ENCODE data around the gene ROR2. TPM values are rescaled to one million over a fixed set of nuclear protein-coding genes. Genes with fewer than 3 reads are reported as not detected.
A peak's percentile ranks its signal among the peaks of the same experiment; 100 is the strongest.

The ROR2 gene
- total and polyA plus RNA-seq, 5 donors, result 20.1 to 38.9 (median 35.3) TPM

- Histone ChIP-seq H3K4me3 (ENCODE audit: low read length) (peak overlapping the region; percentile 75), H3K4me1 (ENCODE audit: control insufficient read depth, insufficient read depth, low read length) (peaks cover 2% of the 10 kb centered on the region), H3K27me3 (ENCODE audit: control insufficient read depth, insufficient read depth) (no peaks in the 10 kb centered on the region), H3K9me3 (ENCODE audit: control insufficient read depth, low read length) (no peaks in the 10 kb centered on the region), H3K27ac (ENCODE audit: low read length) (peak overlapping the region; percentile 39)
- 1% methylated on average over 66 of the region's 66 CpGs for WGBS
- ATAC-seq (peak; percentile 66 to 68), DNase-seq (peak; percentile 47 to 80 (median 78))
- intact Hi-C loops (cut with DNase I), result loop anchor here in 1 of 4 donors (10.0 kb wide), 1 partner anchor 174 kb away; no protein-coding TSS in a partner anchor
Measured at GRCh38 chr9:91948597-91949391, 1.2 kb downstream of the ROR2 start.

DNA sequence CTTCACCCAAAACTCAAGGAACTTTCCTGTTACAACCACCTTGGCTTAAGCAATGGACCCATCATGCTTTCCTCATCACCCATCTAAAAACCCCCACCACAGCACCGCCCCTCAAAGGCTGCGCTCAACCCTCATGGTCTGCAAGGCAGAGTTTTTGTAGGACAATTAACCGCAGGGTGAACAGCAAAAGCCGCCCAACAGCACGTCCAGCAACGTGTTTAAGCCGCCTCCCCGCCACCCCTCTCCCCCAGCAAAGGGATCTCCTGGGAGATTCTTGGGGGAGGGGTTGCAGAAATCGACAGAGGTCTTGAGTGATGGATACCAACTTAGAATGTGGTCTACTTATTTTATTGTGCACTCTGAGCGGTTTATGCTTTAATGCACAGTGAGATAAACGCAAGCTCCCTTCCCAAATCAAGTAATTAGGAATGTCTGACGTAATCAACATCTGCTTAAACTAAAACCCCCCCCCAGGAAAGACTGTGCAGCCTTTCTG is 1.9 kb downstream of the ROR2 start:
- DNase-seq, result no peak
- Histone ChIP-seq H3K4me1 (ENCODE audit: control insufficient read depth, insufficient read depth, low read length) (peaks cover 2% of the 10 kb centered on the region), H3K9me3 (ENCODE audit: control insufficient read depth, low read length) (no peaks in the 10 kb centered on the region), H3K27me3 (ENCODE audit: control insufficient read depth, insufficient read depth) (no peaks in the 10 kb centered on the region), H3K4me3 (ENCODE audit: low read length) (peak overlapping the region; percentile 75), H3K27ac (ENCODE audit: low read length) (peak overlapping the region; percentile 20)
- ATAC-seq, result no peak
- 28% methylated on average over 12 of the region's 12 CpGs for WGBS
- intact Hi-C loops (cut with DNase I), result loop anchor here in 1 of 4 donors (10.0 kb wide), 1 partner anchor 173 kb away; no protein-coding TSS in a partner anchor

DNA sequence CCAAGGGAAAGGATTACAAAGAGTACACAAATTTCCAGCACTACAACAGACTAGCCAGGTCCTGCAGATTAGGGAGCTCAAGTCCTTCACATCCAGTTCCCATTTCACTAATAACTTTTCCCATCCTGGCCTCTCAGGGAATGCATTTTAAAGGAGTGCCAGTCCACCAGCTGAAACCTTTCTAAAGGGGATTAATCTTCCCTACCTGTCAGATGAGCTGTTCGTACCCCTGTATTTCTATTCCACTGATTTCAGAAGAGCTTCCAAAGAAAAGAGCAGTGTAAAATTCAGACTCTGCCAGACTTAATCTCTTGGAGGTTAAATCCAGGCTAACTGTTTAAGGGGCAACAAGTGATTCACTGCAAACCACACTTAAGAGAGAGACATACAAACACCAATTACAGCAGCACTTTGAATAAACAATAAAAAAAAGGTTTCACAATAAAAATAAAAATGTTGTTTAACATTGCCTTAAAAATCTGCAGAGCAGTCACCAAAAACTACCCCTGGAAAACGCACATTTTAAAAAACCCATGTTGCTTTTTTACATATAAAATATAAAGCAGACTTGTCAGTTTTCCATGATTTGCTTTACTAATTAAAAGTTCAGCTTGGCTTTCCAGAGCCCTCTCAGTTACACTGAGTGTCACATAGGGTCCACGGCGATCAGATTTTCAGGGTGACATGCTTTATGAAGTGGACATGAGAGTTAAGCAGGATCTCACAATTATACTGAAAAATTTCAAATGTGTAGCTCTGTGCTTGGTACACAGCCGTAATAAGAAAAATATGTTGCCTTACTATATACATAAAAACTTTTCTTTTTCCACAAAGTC is 3.2 kb downstream of the ROR2 start:
- no peak for DNase-seq
- H3K27ac ChIP-seq (ENCODE audit: low read length), result no peak overlapping the region
- ATAC-seq, result no peak
- no peaks in the 10 kb centered on the region for H3K27me3 ChIP-seq (ENCODE audit: control insufficient read depth, insufficient read depth)
- intact Hi-C loops (cut with DNase I), result loop anchor here in 1 of 4 donors (10.0 kb wide), 1 partner anchor 172 kb away; no protein-coding TSS in a partner anchor
- H3K4me1 ChIP-seq (ENCODE audit: control insufficient read depth, insufficient read depth, low read length), result peaks cover 2% of the 10 kb centered on the region
- WGBS, result 70% methylated on average over 5 of the region's 5 CpGs
- no peak overlapping the region for H3K4me3 ChIP-seq (ENCODE audit: low read length)
- H3K9me3 ChIP-seq (ENCODE audit: control insufficient read depth, low read length), result no peaks in the 10 kb centered on the region

GRCh38 chr9:91946196-91946595 is 3.8 kb downstream of the ROR2 start:
- Histone ChIP-seq H3K27ac (ENCODE audit: low read length) (peak overlapping the region; percentile 59), H3K27me3 (ENCODE audit: control insufficient read depth, insufficient read depth) (no peaks in the 10 kb centered on the region), H3K4me3 (ENCODE audit: low read length) (no peak overlapping the region), H3K4me1 (ENCODE audit: control insufficient read depth, insufficient read depth, low read length) (peaks cover 2% of the 10 kb centered on the region), H3K9me3 (ENCODE audit: control insufficient read depth, low read length) (no peaks in the 10 kb centered on the region)
- WGBS, result 52% methylated on average over 5 of the region's 5 CpGs
- intact Hi-C loops (cut with DNase I), result loop anchor here in 1 of 4 donors (10.0 kb wide), 1 partner anchor 171 kb away; no protein-coding TSS in a partner anchor
- ATAC-seq (no peak), DNase-seq (no peak)

DNA sequence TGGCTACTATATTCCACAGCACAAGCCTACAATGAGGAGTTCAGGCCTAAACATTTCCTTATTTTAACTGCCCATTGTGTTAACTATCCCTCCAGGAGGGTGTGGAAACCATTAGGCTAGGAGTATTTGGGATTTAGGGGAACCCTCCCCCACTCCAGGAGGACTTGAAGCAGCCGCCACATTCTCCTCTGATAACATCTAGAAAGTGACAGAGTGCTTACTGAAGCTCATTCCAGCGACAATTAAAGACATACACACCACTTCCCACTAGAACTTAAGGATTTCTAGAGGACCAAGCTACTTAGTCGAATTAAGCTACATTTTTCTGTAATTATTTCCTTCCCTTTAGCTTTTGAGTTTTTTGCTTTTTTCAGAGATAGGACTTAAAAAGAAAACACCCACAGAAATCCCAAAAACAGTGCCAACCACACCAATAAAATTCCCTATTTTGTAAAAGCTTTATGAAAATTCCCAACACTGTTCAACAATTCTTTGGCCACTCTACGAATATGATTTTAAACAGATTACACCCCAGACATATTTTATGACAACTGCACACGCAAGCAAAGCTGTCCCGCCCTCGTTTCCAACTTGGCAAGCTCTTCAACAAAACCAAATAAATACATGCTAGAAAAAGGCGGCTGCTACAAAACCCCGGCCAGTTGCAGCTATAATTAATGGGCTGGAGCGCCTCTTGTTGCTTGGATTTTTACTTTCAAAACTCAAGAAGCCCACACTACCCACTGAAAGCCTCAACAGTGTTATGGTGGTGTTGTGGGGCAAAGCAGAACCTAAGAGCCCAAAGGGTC is 4.5 kb downstream of the ROR2 start:
- Histone ChIP-seq H3K27me3 (ENCODE audit: control insufficient read depth, insufficient read depth) (no peaks in the 10 kb centered on the region), H3K4me1 (ENCODE audit: control insufficient read depth, insufficient read depth, low read length) (peaks cover 2% of the 10 kb centered on the region), H3K9me3 (ENCODE audit: control insufficient read depth, low read length) (no peaks in the 10 kb centered on the region), H3K4me3 (ENCODE audit: low read length) (peak overlapping the region; percentile 16), H3K27ac (ENCODE audit: low read length) (peak overlapping the region; percentile 59)
- peak; percentile 11 to 28 for ATAC-seq
- intact Hi-C loops (cut with DNase I), result loop anchor here in 1 of 4 donors (10.0 kb wide), 1 partner anchor 171 kb away; no protein-coding TSS in a partner anchor
- WGBS, result 16% methylated on average over 10 of the region's 10 CpGs
- peak in 2 of 3 donors; percentile 44 to 62 for DNase-seq

DNA sequence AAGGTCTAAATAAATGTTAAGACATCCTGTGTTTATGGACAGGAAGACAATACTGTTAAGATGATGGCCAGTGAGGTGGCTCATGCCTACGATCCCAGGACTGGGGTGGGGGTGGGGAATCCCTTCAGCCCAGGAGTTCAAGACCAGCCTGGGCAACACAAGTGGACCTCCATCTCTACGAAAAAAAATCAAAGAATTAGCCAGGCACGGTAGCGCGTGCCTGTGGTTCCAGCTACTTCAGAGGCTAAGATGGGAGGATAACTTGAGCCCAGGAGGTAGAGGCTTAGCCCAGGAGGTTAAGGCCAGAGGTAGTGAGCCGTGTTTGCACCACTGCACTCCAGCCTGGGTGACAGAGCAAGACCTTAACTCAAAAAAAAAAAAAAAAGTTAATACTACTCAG is 5.3 kb downstream of the ROR2 start:
- H3K27me3 ChIP-seq (ENCODE audit: control insufficient read depth, insufficient read depth), result no peaks in the 10 kb centered on the region
- intact Hi-C loops (cut with DNase I), result loop anchor here in 1 of 4 donors (10.0 kb wide), 1 partner anchor 170 kb away; no protein-coding TSS in a partner anchor
- H3K9me3 ChIP-seq (ENCODE audit: control insufficient read depth, low read length), result no peaks in the 10 kb centered on the region
- no peak overlapping the region for H3K27ac ChIP-seq (ENCODE audit: low read length)
- ATAC-seq (no peak), DNase-seq (no peak)
- H3K4me1 ChIP-seq (ENCODE audit: control insufficient read depth, insufficient read depth, low read length), result peaks cover 2% of the 10 kb centered on the region
- no peak overlapping the region for H3K4me3 ChIP-seq (ENCODE audit: low read length)
- 72% methylated on average over 6 of the region's 6 CpGs for WGBS

- 90% methylated on average over 8 of the region's 8 CpGs for WGBS
- Histone ChIP-seq H3K4me1 (ENCODE audit: control insufficient read depth, insufficient read depth, low read length) (peaks cover 2% of the 10 kb centered on the region), H3K9me3 (ENCODE audit: control insufficient read depth, low read length) (no peaks in the 10 kb centered on the region), H3K27me3 (ENCODE audit: control insufficient read depth, insufficient read depth) (no peaks in the 10 kb centered on the region), H3K27ac (ENCODE audit: low read length) (no peak overlapping the region), H3K4me3 (ENCODE audit: low read length) (no peak overlapping the region)
- intact Hi-C loops (cut with DNase I), result loop anchor here in 1 of 4 donors (10.0 kb wide), 1 partner anchor 169 kb away; no protein-coding TSS in a partner anchor
- DNase-seq, result no peak
- no peak for ATAC-seq
Measured at GRCh38 chr9:91943478-91944470, 6.3 kb downstream of the ROR2 start.

DNA sequence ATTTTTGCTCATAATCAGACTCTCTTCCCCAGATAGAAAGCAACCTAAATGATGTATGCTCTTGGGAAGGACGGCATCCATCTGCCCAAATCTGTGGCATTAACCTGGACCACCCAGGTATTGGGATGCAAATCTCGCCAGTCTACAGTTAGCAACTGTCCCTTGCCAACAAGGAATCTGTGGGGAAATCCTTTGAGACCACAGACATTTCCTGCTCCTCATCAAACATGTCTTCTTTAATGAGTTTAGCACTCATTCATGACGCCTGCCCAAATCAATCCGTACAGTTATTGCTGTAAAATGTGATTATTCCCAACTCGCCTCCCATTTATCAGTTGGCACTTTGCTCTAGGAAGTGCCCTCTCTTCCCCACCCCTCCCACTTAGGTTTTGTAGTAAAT is 7.8 kb downstream of the ROR2 start:
- H3K4me3 ChIP-seq (ENCODE audit: low read length), result no peak overlapping the region
- H3K4me1 ChIP-seq (ENCODE audit: control insufficient read depth, insufficient read depth, low read length), result peaks cover 2% of the 10 kb centered on the region
- WGBS, result 73% methylated on average over 5 of the region's 5 CpGs
- no peak overlapping the region for H3K27ac ChIP-seq (ENCODE audit: low read length)
- no peaks in the 10 kb centered on the region for H3K27me3 ChIP-seq (ENCODE audit: control insufficient read depth, insufficient read depth)
- intact Hi-C loops (cut with DNase I), result loop anchor here in 1 of 4 donors (10.0 kb wide), 1 partner anchor 167 kb away; no protein-coding TSS in a partner anchor
- ATAC-seq (no peak), DNase-seq (no peak)
- H3K9me3 ChIP-seq (ENCODE audit: control insufficient read depth, low read length), result no peaks in the 10 kb centered on the region

DNA sequence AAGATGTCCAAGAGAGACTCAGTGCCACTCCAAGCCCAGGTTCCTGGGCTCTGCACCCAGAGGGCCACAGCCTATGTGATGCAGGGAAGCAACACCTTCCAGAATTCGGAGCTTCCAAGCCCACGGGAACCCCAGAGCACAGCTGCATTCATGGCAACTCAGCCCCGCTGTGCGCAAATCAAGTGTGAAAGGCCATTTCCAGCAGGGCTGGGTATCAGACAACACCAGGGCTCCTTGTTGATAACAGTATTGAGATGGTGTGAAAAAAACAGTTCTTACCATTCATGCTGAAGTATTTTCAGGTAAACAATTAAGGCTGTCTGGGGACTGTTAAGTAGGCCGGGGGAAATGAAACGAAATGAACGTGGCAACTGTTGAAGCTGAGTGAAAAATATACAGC is 10.1 kb downstream of the ROR2 start:
- intact Hi-C loops (cut with DNase I), result loop anchor here in 1 of 4 donors (10.0 kb wide), 1 partner anchor 165 kb away; no protein-coding TSS in a partner anchor
- ATAC-seq (no peak), DNase-seq (no peak)
- Histone ChIP-seq H3K4me1 (ENCODE audit: control insufficient read depth, insufficient read depth, low read length) (no peaks in the 10 kb centered on the region), H3K27me3 (ENCODE audit: control insufficient read depth, insufficient read depth) (no peaks in the 10 kb centered on the region), H3K9me3 (ENCODE audit: control insufficient read depth, low read length) (no peaks in the 10 kb centered on the region), H3K27ac (ENCODE audit: low read length) (no peak overlapping the region), H3K4me3 (ENCODE audit: low read length) (no peak overlapping the region)
- WGBS, result 75% methylated on average over 7 of the region's 7 CpGs
